Skin of body (tissue), 3 donors: Measurements from ENCODE around the gene C15orf62. TPM values are rescaled to one million over a fixed set of nuclear protein-coding genes. Genes with fewer than 3 reads are reported as not detected.

Experiments used
- DNase-seq: peaks from one replicate; lab custom pipeline; 2025; lab: John Stamatoyannopoulos, UW
- small RNA-seq: library from RNA; depleted of rRNA; stranded (forward); fragments of <200 nt; gene quantifications from one replicate; pipeline ENCODE3, GENCODE V24; 2014; ENCODE audit warnings: low replicate concordance
- total RNA-seq: library from RNA; depleted of rRNA; stranded (reverse); fragments of >200 nt; gene quantifications from one replicate; pipeline ENCODE4 v1.2.3, GENCODE V29; 2014

The C15orf62 gene
- total RNA-seq, 1 donor from 2014 or later: 3.3 TPM

DNA sequence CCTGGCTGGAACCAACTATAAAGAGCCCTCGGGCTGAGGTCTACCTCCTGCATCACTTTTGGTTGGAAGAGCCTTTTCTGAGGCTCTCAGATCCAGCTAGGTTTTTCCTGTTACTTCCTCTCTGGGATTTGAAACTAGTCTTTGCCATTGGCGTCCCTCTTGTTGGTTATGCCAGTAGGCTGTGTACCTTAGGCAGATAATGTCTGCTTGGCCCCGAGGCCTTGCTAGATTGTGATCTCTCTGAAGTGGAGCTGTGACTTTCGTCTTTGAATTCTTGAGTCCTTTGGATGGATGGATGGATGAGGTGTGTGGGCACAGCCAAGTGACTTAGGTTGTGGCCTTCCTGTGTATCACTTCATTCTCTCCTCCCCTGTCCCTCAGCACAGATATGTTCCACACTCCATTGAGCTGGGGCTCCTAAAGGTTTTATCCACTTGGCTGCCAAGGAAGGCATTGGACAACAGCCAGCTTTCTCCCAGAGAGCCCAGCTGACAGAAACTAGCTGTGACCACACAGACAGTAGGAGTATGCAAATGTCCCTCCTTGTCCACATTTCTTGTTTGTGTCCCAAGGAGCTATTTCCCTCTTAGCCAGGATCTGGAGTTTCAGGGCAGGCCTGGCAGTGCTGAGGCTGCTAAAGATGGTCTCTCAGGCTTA is 45.4 kb downstream of the C15orf62 start:
- no peak for DNase-seq

DNA sequence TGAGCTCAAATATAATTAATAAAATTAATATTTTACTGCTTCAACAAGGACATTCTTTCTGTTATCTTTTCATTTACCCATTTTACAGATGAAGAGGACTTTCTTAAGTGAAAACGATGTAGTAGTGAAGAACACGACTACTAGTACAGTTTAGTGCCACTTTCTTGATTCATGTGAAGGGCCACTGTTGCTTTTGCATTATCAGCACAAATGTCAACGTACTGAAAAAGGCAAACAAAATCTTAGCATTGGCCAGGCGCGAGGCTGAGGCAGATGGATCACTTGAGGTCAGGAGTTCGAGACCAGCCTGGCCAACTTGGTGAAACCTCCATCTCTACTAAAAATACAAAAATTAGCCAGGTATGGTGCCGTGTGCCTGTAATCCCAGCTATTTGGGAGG is 49.3 kb downstream of the C15orf62 start:
- no peak for DNase-seq

DNA sequence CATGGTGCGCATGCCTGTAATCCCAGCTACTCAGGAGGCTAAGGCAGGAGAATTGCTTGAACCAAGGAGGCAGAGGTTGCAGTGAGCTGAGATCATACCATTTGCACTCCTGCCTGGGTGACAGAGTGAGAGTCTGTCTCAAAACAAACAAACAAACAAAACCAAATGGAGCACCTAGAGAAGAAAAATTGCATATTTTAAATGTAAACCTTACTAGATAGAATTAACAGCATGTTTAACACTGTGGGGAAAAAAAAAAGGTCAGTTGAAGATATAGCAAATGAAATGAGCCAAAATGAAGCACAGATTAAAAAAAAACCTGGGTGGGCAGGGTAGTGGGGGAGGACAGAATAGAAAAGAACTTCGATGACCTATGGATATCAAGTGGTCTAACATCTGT is 51.4 kb downstream of the C15orf62 start:
- DNase-seq: no peak

Small RNAs within 50 kb of the gene (small RNA-seq; reads per million reads assigned to genes)
- gene SUMO2P15: not detected

Other genes with a start within 250 kb of the C15orf62 start
- gene CCDC32, start 204.9 kb upstream of the C15orf62 start, total RNA-seq: 15.0 TPM
- gene RPUSD2, start 200.7 kb upstream of the C15orf62 start, total RNA-seq: 5.8 TPM
- 11.8 TPM for gene KNL1, start 175.7 kb upstream of the C15orf62 start, total RNA-seq
- gene RAD51, start 74.8 kb upstream of the C15orf62 start, total RNA-seq: 3.7 TPM
- 16.6 TPM for gene RMDN3, start 14.7 kb upstream of the C15orf62 start, total RNA-seq
- 7.4 TPM for gene GCHFR, start 5.9 kb upstream of the C15orf62 start, total RNA-seq
- 17.1 TPM for gene ZFYVE19, start 37.1 kb downstream of the C15orf62 start, total RNA-seq
- 19.0 TPM for gene DNAJC17, start 37.5 kb downstream of the C15orf62 start, total RNA-seq
- not detected for gene PPP1R14D, start 58.7 kb downstream of the C15orf62 start, total RNA-seq
- 50.8 TPM for gene SPINT1, start 74.1 kb downstream of the C15orf62 start, total RNA-seq
- gene RHOV, start 104.3 kb downstream of the C15orf62 start, total RNA-seq: 19.4 TPM
- gene VPS18, start 124.5 kb downstream of the C15orf62 start, total RNA-seq: 12.5 TPM
- 7.6 TPM for gene DLL4, start 159.4 kb downstream of the C15orf62 start, total RNA-seq
- gene CHAC1, start 183.5 kb downstream of the C15orf62 start, total RNA-seq: 5.6 TPM